HepG2 (cell line): ENCODE measurements around the gene DMPK. TPM values are rescaled to one million over a fixed set of nuclear protein-coding genes. Genes with fewer than 3 reads are reported as not detected.
A peak's percentile ranks its signal among the peaks of the same experiment; 100 is the strongest.

Source experiments
- ATF4 ChIP-seq, 2 experiments: fragments of 450-650 bp in 1 of 2; sonication (generic) in 1 of 2; formaldehyde crosslinking; IDR thresholded peaks; 2 replicates each; pipeline versions ENCODE4 v1.5.0 to v1.8.0; 2020 to 2022; ENCODE audit warnings: mild to moderate bottlenecking in 1 of 2, missing genetic modification reagents in 1 of 2
- BRF2 ChIP-seq: sonication (generic); formaldehyde crosslinking; IDR thresholded peaks from 2 replicates; pipeline ENCODE4 v1.8.1; 2022; ENCODE audit warnings: mild to moderate bottlenecking, missing genetic modification reagents
- CREB3 ChIP-seq: sonication (generic); formaldehyde crosslinking; IDR thresholded peaks from 2 replicates; pipeline ENCODE4 v1.5.0; 2020; ENCODE audit warnings: missing genetic modification reagents
- HNRNPK ChIP-seq: fragments of 200-400 bp; formaldehyde crosslinking; IDR thresholded peaks from 2 replicates; pipeline ENCODE4 v1.6.1; 2018; ENCODE audit warnings: low read length, low read depth, moderate library complexity, mild to moderate bottlenecking; ENCODE audit not compliant: poor library complexity, severe bottlenecking
- HNRNPL ChIP-seq: fragments of 200-400 bp; formaldehyde crosslinking; IDR thresholded peaks from 2 replicates; pipeline ENCODE4 v1.6.1; 2017; ENCODE audit warnings: mild to moderate bottlenecking, low read depth, low read length
- IKZF5 ChIP-seq: IDR thresholded peaks from 2 replicates; pipeline ENCODE4 v1.6.1; 2018; ENCODE audit warnings: missing genetic modification reagents, mild to moderate bottlenecking, missing compliant biosample characterization
- MTA1 ChIP-seq: sonication (generic); formaldehyde crosslinking; IDR thresholded peaks from 2 replicates; pipeline ENCODE4 v1.4.0; 2020; ENCODE audit warnings: missing genetic modification reagents, mild to moderate bottlenecking, borderline replicate concordance
- NAIF1 ChIP-seq: sonication (generic); formaldehyde crosslinking; IDR thresholded peaks from 2 replicates; pipeline ENCODE4 v1.5.0; 2020; ENCODE audit warnings: mild to moderate bottlenecking, missing genetic modification reagents, borderline replicate concordance
- RARA ChIP-seq: IDR thresholded peaks from 2 replicates; pipeline ENCODE4 v1.6.1; 2016; ENCODE audit warnings: missing genetic modification reagents, missing compliant biosample characterization
- SRSF9 ChIP-seq: fragments of 200-400 bp; formaldehyde crosslinking; IDR thresholded peaks from 2 replicates; pipeline ENCODE4 v1.6.1; 2018; ENCODE audit warnings: borderline replicate concordance, mild to moderate bottlenecking, low read depth, low read length; ENCODE audit not compliant: insufficient read depth, poor library complexity, severe bottlenecking
- TFAP4 ChIP-seq: sonication (generic); IDR thresholded peaks from 2 replicates; pipeline ENCODE4 v1.6.1; 2016; ENCODE audit warnings: low read depth, borderline replicate concordance
- TFDP2 ChIP-seq: sonication (generic); formaldehyde crosslinking; IDR thresholded peaks from 2 replicates; pipeline ENCODE4 v1.4.0; 2020; ENCODE audit warnings: missing genetic modification reagents
- THRA ChIP-seq: sonication (generic); formaldehyde crosslinking; IDR thresholded peaks from 2 replicates; pipeline ENCODE4 v1.4.0; 2020; ENCODE audit warnings: missing genetic modification reagents, borderline replicate concordance
- ZC3H4 ChIP-seq: sonication (generic); formaldehyde crosslinking; IDR thresholded peaks from 2 replicates; pipeline ENCODE4 v1.4.0; 2020; ENCODE audit warnings: missing genetic modification reagents, borderline replicate concordance
- ZNF225 ChIP-seq: sonication (generic); formaldehyde crosslinking; IDR thresholded peaks from 2 replicates; pipeline ENCODE4 v1.4.0; 2020; ENCODE audit warnings: mild to moderate bottlenecking, missing genetic modification reagents
- ZNF274 ChIP-seq: sonication (generic); formaldehyde crosslinking; IDR thresholded peaks from 2 replicates; pipeline ENCODE4 v1.5.1; 2020; ENCODE audit warnings: mild to moderate bottlenecking, missing genetic modification reagents
- ZNF550 ChIP-seq: sonication (generic); formaldehyde crosslinking; IDR thresholded peaks from 2 replicates; pipeline ENCODE4 v1.4.0; 2020; ENCODE audit warnings: mild to moderate bottlenecking, missing genetic modification reagents, borderline replicate concordance
- ZNF644 ChIP-seq: IDR thresholded peaks from 2 replicates; pipeline ENCODE4 v1.6.1; 2016; ENCODE audit warnings: low read depth
- ZNF75D ChIP-seq: sonication (generic); formaldehyde crosslinking; IDR thresholded peaks from 2 replicates; pipeline ENCODE4 v1.8.1; 2023; ENCODE audit warnings: missing genetic modification reagents, mild to moderate bottlenecking, borderline replicate concordance
- ZSCAN20 ChIP-seq: sonication (generic); formaldehyde crosslinking; IDR thresholded peaks from 2 replicates; pipeline ENCODE4 v1.4.0; 2020; ENCODE audit warnings: missing genetic modification reagents, mild to moderate bottlenecking, borderline replicate concordance
- polyA plus RNA-seq, 8 experiments: library from polyadenylated mRNA; depleted of rRNA in 3 of 8; stranded (reverse) in 7 of 8; unstranded in 1 of 8; fragments of >200 nt; fragmentation: Illumina TruSeq in 4 of 8; extraction: Trizol in 4 of 8; gene quantifications; 2 replicates each; pipeline versions ENCODE4 v1.2.1 to v1.2.3, GENCODE V29; 2011 to 2016; ENCODE audit warnings: low read depth in 4 of 8, missing spikeins in 1 of 8, mixed read lengths in 1 of 8; ENCODE audit not compliant: insufficient read depth in 1 of 8
- total RNA-seq, 5 experiments: library from RNA; depleted of rRNA; stranded (reverse); fragments of >200 nt; fragmentation: Illumina TruSeq; extraction: Trizol; gene quantifications; 2 replicates each; pipeline ENCODE4 v1.2.3, GENCODE V29; 2016; ENCODE audit warnings: low read depth in 1 of 5

DMPK gene
- total and polyA plus RNA-seq, 2 of the 13 experiments (the other 11 are each of a cell fraction or from before 2014, with no cell fraction given) = 5.3 to 8.8 TPM

- TF ChIP-seq ATF4 (CRISPR knock-in tag; IDR thresholded peaks at IDR 0.05) (no peak), RARA (CRISPR knock-in tag) (peak; percentile 61), ZNF225 (no peak), BRF2 (CRISPR knock-in tag) (no peak), HNRNPL (peak; percentile 83), ZNF644 (CRISPR knock-in tag) (no peak), ZNF550 (CRISPR knock-in tag) (no peak), HNRNPK (no peak), TFDP2 (CRISPR knock-in tag) (no peak), MTA1 (0 out of 2 replicates have a peak, but pooled peaks have one; percentile 11), CREB3 (no peak), ZC3H4 (no peak), ZNF75D (CRISPR knock-in tag) (no peak), ZNF274 (no peak), TFAP4 (no peak), IKZF5 (CRISPR knock-in tag) (no peak), NAIF1 (CRISPR knock-in tag) (no peak), THRA (0 out of 2 replicates have a peak, but pooled peaks have one; percentile 33), SRSF9 (no peak), ZSCAN20 (CRISPR knock-in tag) (no peak)
Measured at GRCh38 chr19:45781214-45782161, 802 bp downstream of the DMPK start (continued).
